Pons (tissue), 1 donor: ENCODE measurements around the gene SHC1.
A peak's percentile ranks its signal among the peaks of the same experiment; 100 is the strongest.

Experiments
- DNase-seq: peaks from one replicate; pipeline ENCODE4 v3.0.0-alpha.2; 2016; ENCODE audit warnings: low spot score

The SHC1 gene

GRCh38 chr1:154956544-154956941 is 14.0 kb downstream of the SHC1 start:
- no peak for DNase-seq

GRCh38 chr1:154955718-154956543 is 14.6 kb downstream of the SHC1 start, which contains the start of gene PBXIP1:
PBXIP1 (minus strand) TSS chr1:154956099; CDS start chr1:154953721, 2,378 bp downstream.
- peak; percentile 98 for DNase-seq

- no peak for DNase-seq
Observed at GRCh38 chr1:154955039-154955717, 15.4 kb downstream of the SHC1 start.

- DNase-seq, result no peak
Observed at GRCh38 chr1:154954541-154954940, 16.0 kb downstream of the SHC1 start.

- DNase-seq, result no peak
Observed at GRCh38 chr1:154953611-154954038, 16.9 kb downstream of the SHC1 start.

- no peak for DNase-seq
Observed at GRCh38 chr1:154952664-154953063, 17.9 kb downstream of the SHC1 start.

- DNase-seq, result no peak
Observed at GRCh38 chr1:154951901-154952657, 18.5 kb downstream of the SHC1 start.

GRCh38 chr1:154948079-154948478 is 22.5 kb downstream of the SHC1 start:
- no peak for DNase-seq

- DNase-seq, result no peak
Observed at GRCh38 chr1:154945962-154946850, 24.3 kb downstream of the SHC1 start.

- no peak for DNase-seq
Observed at GRCh38 chr1:154945160-154945961, 25.2 kb downstream of the SHC1 start.

- DNase-seq, result no peak
Observed at GRCh38 chr1:154944401-154945159, 26.0 kb downstream of the SHC1 start.

- DNase-seq, result no peak
Observed at GRCh38 chr1:154943649-154944400, 26.7 kb downstream of the SHC1 start.

- no peak for DNase-seq
Observed at GRCh38 chr1:154941333-154942013, 29.1 kb downstream of the SHC1 start.

GRCh38 chr1:154940651-154941194 is 29.8 kb downstream of the SHC1 start:
- DNase-seq, result no peak

GRCh38 chr1:154940213-154940560 is 30.4 kb downstream of the SHC1 start:
- no peak for DNase-seq

- no peak for DNase-seq
Observed at GRCh38 chr1:154938604-154939399, 31.7 kb downstream of the SHC1 start.

GRCh38 chr1:154937988-154938386 is 32.6 kb downstream of the SHC1 start:
- DNase-seq, result no peak
